Activated naive CD4-positive, alpha-beta T cell treated with anti-CD3 and anti-CD28 coated beads, Interleukin-2, amount 10 ng/mL, durations not matched to agents 7 days and 5 days (primary cell): ENCODE measurements around the gene CFAP58.
"Not testable (repeated sequence)": the region's sequence is repeated elsewhere in the genome, so short reads cannot be mapped to it uniquely, and the experiment has no call there.

Source experiments
- CTCF ChIA-PET: fragments of 350-600 bp; sonication (Branson Sonifier 250); formaldehyde crosslinking; loops from one replicate; lab custom pipeline; 2021; ENCODE audit warnings: antibody characterized with exemption; lab: Charles Lee
- DNase-seq: peaks from one replicate; pipeline ENCODE4 v3.0.0-alpha.2; 2020
- H3K27ac Mint-ChIP-seq: one replicate; pipeline ENCODE4 v1.8.0; 2021; ENCODE audit warnings: mild to moderate bottlenecking, moderate library complexity, mixed read lengths
- H3K27me3 Mint-ChIP-seq: one replicate; pipeline ENCODE4 v1.8.0; 2021; ENCODE audit warnings: mild to moderate bottlenecking, mixed read lengths
- H3K36me3 Mint-ChIP-seq: one replicate; pipeline ENCODE4 v1.8.0; 2021; ENCODE audit warnings: mixed read lengths
- H3K4me1 Mint-ChIP-seq: one replicate; pipeline ENCODE4 v1.8.0; 2021; ENCODE audit warnings: mixed read lengths
- H3K4me3 Mint-ChIP-seq: one replicate; pipeline ENCODE4 v1.8.0; 2021; ENCODE audit warnings: mild to moderate bottlenecking, moderate library complexity, mixed read lengths
- H3K9me3 Mint-ChIP-seq: one replicate; pipeline ENCODE4 v1.8.0; 2021; ENCODE audit warnings: mixed read lengths

The CFAP58 gene

GRCh38 chr10:104450954-104451353, 97.3 kb downstream of the CFAP58 start:
- H3K27ac Mint-ChIP-seq = no peak overlapping the region
- CTCF ChIA-PET = no interaction called here
- no peaks in the 10 kb centered on the region for H3K36me3 Mint-ChIP-seq
- no peak for DNase-seq
- no peak overlapping the region for H3K4me3 Mint-ChIP-seq
- H3K9me3 Mint-ChIP-seq = no peaks in the 10 kb centered on the region
- H3K4me1 Mint-ChIP-seq = no peaks in the 10 kb centered on the region
- peaks cover 25% of the 10 kb centered on the region for H3K27me3 Mint-ChIP-seq

- no peak overlapping the region for H3K27ac Mint-ChIP-seq
- H3K36me3 Mint-ChIP-seq = no peaks in the 10 kb centered on the region
- H3K9me3 Mint-ChIP-seq = no peaks in the 10 kb centered on the region
- peaks cover 23% of the 10 kb centered on the region for H3K27me3 Mint-ChIP-seq
- DNase-seq = no peak
- no peaks in the 10 kb centered on the region for H3K4me1 Mint-ChIP-seq
- CTCF ChIA-PET = no interaction called here
- no peak overlapping the region for H3K4me3 Mint-ChIP-seq
Observed at GRCh38 chr10:104452977-104453376, 99.3 kb downstream of the CFAP58 start.

GRCh38 chr10:104456802-104457542, 103.3 kb downstream of the CFAP58 start:
- H3K4me1 Mint-ChIP-seq = no peaks in the 10 kb centered on the region
- H3K4me3 Mint-ChIP-seq = no peak overlapping the region
- H3K36me3 Mint-ChIP-seq = no peaks in the 10 kb centered on the region
- H3K9me3 Mint-ChIP-seq = no peaks in the 10 kb centered on the region
- CTCF ChIA-PET = interaction anchor here (0.7 kb wide), 1 partner anchor 474 kb away, joined by 3 read pairs; no protein-coding TSS in a partner anchor
- DNase-seq = no peak
- H3K27ac Mint-ChIP-seq = no peak overlapping the region
- peaks cover 20% of the 10 kb centered on the region for H3K27me3 Mint-ChIP-seq

- Mint-ChIP-seq H3K4me3 (no peak overlapping the region), H3K36me3 (no peaks in the 10 kb centered on the region), H3K4me1 (no peaks in the 10 kb centered on the region), H3K27ac (no peak overlapping the region), H3K9me3 (no peaks in the 10 kb centered on the region), H3K27me3 (peaks cover 17% of the 10 kb centered on the region)
- CTCF ChIA-PET = no interaction called here
- no peak for DNase-seq
Observed at GRCh38 chr10:104457543-104457828, 103.9 kb downstream of the CFAP58 start.

- DNase-seq, H3K27ac Mint-ChIP-seq, H3K27me3 Mint-ChIP-seq, H3K36me3 Mint-ChIP-seq, CTCF ChIA-PET, H3K4me1 Mint-ChIP-seq, H3K4me3 Mint-ChIP-seq: not testable (repeated sequence)
- peaks cover 12% of the 10 kb centered on the region for H3K9me3 Mint-ChIP-seq
Observed at GRCh38 chr10:104465575-104465974, 111.9 kb downstream of the CFAP58 start.

- H3K27ac Mint-ChIP-seq, H3K4me3 Mint-ChIP-seq, H3K9me3 Mint-ChIP-seq, H3K4me1 Mint-ChIP-seq, DNase-seq, H3K36me3 Mint-ChIP-seq, CTCF ChIA-PET, H3K27me3 Mint-ChIP-seq: not testable (repeated sequence)
Observed at GRCh38 chr10:104468818-104469217, 115.2 kb downstream of the CFAP58 start.

GRCh38 chr10:104472505-104472904, 118.9 kb downstream of the CFAP58 start:
- no peaks in the 10 kb centered on the region for H3K4me1 Mint-ChIP-seq
- H3K9me3 Mint-ChIP-seq = no peaks in the 10 kb centered on the region
- no peak overlapping the region for H3K27ac Mint-ChIP-seq
- CTCF ChIA-PET = no interaction called here
- H3K4me3 Mint-ChIP-seq = no peak overlapping the region
- H3K27me3 Mint-ChIP-seq = peaks cover 7% of the 10 kb centered on the region
- no peak for DNase-seq
- H3K36me3 Mint-ChIP-seq = no peaks in the 10 kb centered on the region

- no peak for DNase-seq
- CTCF ChIA-PET = interaction anchor here (0.7 kb wide), 1 partner anchor 122 kb away, joined by 3 read pairs; no protein-coding TSS in a partner anchor
- Mint-ChIP-seq H3K9me3 (no peaks in the 10 kb centered on the region), H3K27ac (no peak overlapping the region), H3K4me1 (no peaks in the 10 kb centered on the region), H3K4me3 (no peak overlapping the region), H3K36me3 (no peaks in the 10 kb centered on the region), H3K27me3 (peaks cover 7% of the 10 kb centered on the region)
Observed at GRCh38 chr10:104472957-104473745, 119.5 kb downstream of the CFAP58 start.

GRCh38 chr10:104478380-104478779, 124.7 kb downstream of the CFAP58 start:
- Mint-ChIP-seq H3K9me3 (no peaks in the 10 kb centered on the region), H3K4me1 (no peaks in the 10 kb centered on the region), H3K27me3 (peaks cover 11% of the 10 kb centered on the region), H3K4me3 (no peak overlapping the region), H3K36me3 (no peaks in the 10 kb centered on the region), H3K27ac (no peak overlapping the region)
- no peak for DNase-seq
- CTCF ChIA-PET = no interaction called here

- no peaks in the 10 kb centered on the region for H3K9me3 Mint-ChIP-seq
- no peaks in the 10 kb centered on the region for H3K36me3 Mint-ChIP-seq
- no peak overlapping the region for H3K27ac Mint-ChIP-seq
- no peaks in the 10 kb centered on the region for H3K4me1 Mint-ChIP-seq
- no peak overlapping the region for H3K4me3 Mint-ChIP-seq
- CTCF ChIA-PET = no interaction called here
- no peak for DNase-seq
- H3K27me3 Mint-ChIP-seq = peaks cover 16% of the 10 kb centered on the region
Observed at GRCh38 chr10:104479906-104480593, 126.4 kb downstream of the CFAP58 start.

GRCh38 chr10:104480797-104481196, 127.2 kb downstream of the CFAP58 start:
- DNase-seq = no peak
- CTCF ChIA-PET = no interaction called here
- Mint-ChIP-seq H3K4me1 (no peaks in the 10 kb centered on the region), H3K4me3 (no peak overlapping the region), H3K9me3 (no peaks in the 10 kb centered on the region), H3K27me3 (peaks cover 21% of the 10 kb centered on the region), H3K27ac (no peak overlapping the region), H3K36me3 (no peaks in the 10 kb centered on the region)

GRCh38 chr10:104483582-104483981, 129.9 kb downstream of the CFAP58 start:
- H3K36me3 Mint-ChIP-seq = no peaks in the 10 kb centered on the region
- H3K27ac Mint-ChIP-seq = no peak overlapping the region
- CTCF ChIA-PET = no interaction called here
- no peaks in the 10 kb centered on the region for H3K9me3 Mint-ChIP-seq
- no peak for DNase-seq
- H3K4me1 Mint-ChIP-seq = no peaks in the 10 kb centered on the region
- peaks cover 29% of the 10 kb centered on the region for H3K27me3 Mint-ChIP-seq
- H3K4me3 Mint-ChIP-seq = no peak overlapping the region

GRCh38 chr10:104485632-104486031, 132.0 kb downstream of the CFAP58 start:
- H3K9me3 Mint-ChIP-seq = no peaks in the 10 kb centered on the region
- CTCF ChIA-PET = no interaction called here
- no peak overlapping the region for H3K4me3 Mint-ChIP-seq

GRCh38 chr10:104486803-104487202, 133.2 kb downstream of the CFAP58 start:
- no peaks in the 10 kb centered on the region for H3K9me3 Mint-ChIP-seq
- H3K4me1 Mint-ChIP-seq = no peaks in the 10 kb centered on the region
- no peak overlapping the region for H3K27ac Mint-ChIP-seq
- DNase-seq = no peak
- no peaks in the 10 kb centered on the region for H3K36me3 Mint-ChIP-seq
- CTCF ChIA-PET = no interaction called here
- peaks cover 26% of the 10 kb centered on the region for H3K27me3 Mint-ChIP-seq
- no peak overlapping the region for H3K4me3 Mint-ChIP-seq

More at GRCh38 chr10:104485632-104486031, 132.0 kb downstream of the CFAP58 start:
- no peak for DNase-seq
- H3K36me3 Mint-ChIP-seq = no peaks in the 10 kb centered on the region
- no peak overlapping the region for H3K27ac Mint-ChIP-seq
- H3K4me1 Mint-ChIP-seq = no peaks in the 10 kb centered on the region
- peaks cover 28% of the 10 kb centered on the region for H3K27me3 Mint-ChIP-seq
